Measurements from ENCODE around the gene IFNGR1. TPM values are rescaled to one million over a fixed set of nuclear protein-coding genes. Genes with fewer than 3 reads are reported as not detected.

The IFNGR1 gene
- total and polyA plus RNA-seq, 2 of the 13 experiments (the other 11 are each of a cell fraction or from before 2014, with no cell fraction given), result 82.8 to 87.8 TPM

GRCh38 chr6:137218917-137219663 is at the start of gene IFNGR1 (continued):
- TF ChIP-seq MED8 (CRISPR knock-in tag; IDR thresholded peaks at IDR 0.05; ENCODE audit: insufficient replicate concordance) (peak; percentile 73), ZNF546 (CRISPR knock-in tag; conservative IDR thresholded peaks at IDR 0.05) (no peak), HDAC2 (CRISPR knock-in tag; IDR thresholded peaks at IDR 0.05) (peak; percentile 83), ZNF280B (CRISPR knock-in tag; IDR thresholded peaks at IDR 0.05; ENCODE audit: borderline replicate concordance) (peak; percentile 85; the same call in 1 of the 2 replicates), ZNF883 (CRISPR knock-in tag; IDR thresholded peaks at IDR 0.05; ENCODE audit: not compliant biosample characterization) (peak; percentile 98), PITX1 (CRISPR knock-in tag; IDR thresholded peaks at IDR 0.05) (peak; percentile 21; the same call in 1 of the 2 replicates), ZBTB37 (CRISPR knock-in tag; IDR thresholded peaks at IDR 0.05) (no peak), SNAI1 (CRISPR knock-in tag; IDR thresholded peaks at IDR 0.05; ENCODE audit: borderline replicate concordance) (peak; percentile 43; the same call in 1 of the 2 replicates), TARDBP (CRISPR knock-in tag; IDR thresholded peaks at IDR 0.05) (no peak), ZNF451 (CRISPR knock-in tag; IDR thresholded peaks at IDR 0.05) (peak; percentile 27; the same call in 1 of the 2 replicates), STAT5B (CRISPR knock-in tag; IDR thresholded peaks at IDR 0.05) (no peak), ZNF841 (CRISPR knock-in tag; IDR thresholded peaks at IDR 0.05; ENCODE audit: borderline replicate concordance) (no peak), AKNA (CRISPR knock-in tag; IDR thresholded peaks at IDR 0.05; ENCODE audit: borderline replicate concordance) (no peak), ZNF260 (CRISPR knock-in tag; IDR thresholded peaks at IDR 0.05; ENCODE audit: borderline replicate concordance, low read depth) (peak; percentile 71; the same call in 1 of the 2 replicates), UBTF (CRISPR knock-in tag; IDR thresholded peaks at IDR 0.05) (peak; percentile 82), REL (CRISPR knock-in tag; conservative IDR thresholded peaks at IDR 0.05) (peak; percentile 68; the same call in 1 of the 2 replicates), THAP11 (CRISPR knock-in tag; IDR thresholded peaks at IDR 0.05) (peak; percentile 88)

Measured in HepG2 (cell line).